Mammary microvascular endothelial cell (primary cell): ENCODE results near the gene ANGPTL7. TPM values are rescaled to one million over a fixed set of nuclear protein-coding genes. Genes with fewer than 3 reads are reported as not detected.

Experiments
- total RNA-seq: library from RNA; depleted of rRNA; stranded (reverse); fragments of >200 nt; gene quantifications from 2 replicates; pipeline ENCODE4 v1.2.3, GENCODE V29; 2015

ANGPTL7 gene
- not detected in 2 replicates for total RNA-seq

DNA sequence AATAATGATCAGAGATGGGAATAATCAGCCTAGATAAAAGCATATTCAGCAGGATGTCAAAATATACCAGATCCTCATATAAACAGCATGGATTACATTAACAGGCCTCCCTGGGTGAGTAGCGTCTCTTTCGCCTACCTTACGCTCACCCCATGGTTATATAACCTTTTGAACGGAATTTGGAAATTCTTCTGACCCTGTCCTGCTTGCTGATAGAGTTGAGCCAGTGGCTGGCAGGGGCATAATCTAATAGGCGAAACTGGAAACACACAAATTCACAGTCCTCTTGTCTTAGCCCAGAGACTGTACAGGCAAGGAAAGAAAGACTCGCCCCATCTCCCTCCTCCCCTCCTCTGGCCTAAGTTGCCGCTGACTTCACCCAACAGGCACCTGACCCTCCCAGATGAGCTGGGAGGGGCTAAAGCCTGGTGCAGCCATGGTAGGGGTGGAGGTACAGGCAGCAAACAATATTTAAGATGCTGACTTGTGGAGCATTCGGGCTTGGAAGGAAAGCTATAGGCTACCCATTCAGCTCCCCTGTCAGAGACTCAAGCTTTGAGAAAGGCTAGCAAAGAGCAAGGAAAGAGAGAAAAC, at the start of gene ANGPTL7:
ANGPTL7 (plus strand) TSS at position 498 of the 594 bp plus-strand sequence. CDS start 225 bp downstream, outside the sequence.

Other genes starting within 250 kb of the ANGPTL7 start
- gene TARDBP, start 176.7 kb upstream of the ANGPTL7 start, total RNA-seq: 48.0 and 66.1 TPM in 2 replicates
- not detected in 2 replicates for gene MASP2, start 142.1 kb upstream of the ANGPTL7 start, total RNA-seq
- gene SRM, start 129.3 kb upstream of the ANGPTL7 start, total RNA-seq: 78.9 and 93.3 TPM in 2 replicates
- 68.7 and 72.2 TPM in 2 replicates for gene EXOSC10, start 89.5 kb upstream of the ANGPTL7 start, total RNA-seq
- gene MTOR, start 73.2 kb downstream of the ANGPTL7 start, total RNA-seq: 46.5 and 50.9 TPM in 2 replicates
- gene UBIAD1, start 83.8 kb downstream of the ANGPTL7 start, total RNA-seq: 8.8 and 14.0 TPM in 2 replicates